GM18870 (cell line): ENCODE measurements around the gene CRY2.
A peak's percentile ranks its signal among the peaks of the same experiment; 100 is the strongest.

Experiments used
- ATAC-seq: cut with Tn5 transposase; IDR thresholded peaks from one replicate; pipeline ENCODE4 v1.9.1; 2021; ENCODE audit warnings: moderate library complexity; ENCODE audit not compliant: unreplicated experiment

Gene CRY2

GRCh38 chr11:45917286-45917622, 70.0 kb downstream of the CRY2 start:
- no peak for ATAC-seq

GRCh38 chr11:45917623-45918330, 70.5 kb downstream of the CRY2 start, which contains the start of gene PEX16:
TSS of gene PEX16 (minus strand) at chr11:45917877. CDS start at chr11:45917811, 66 bp downstream.
- peak; percentile 92 for ATAC-seq

GRCh38 chr11:45918331-45918941, 71.2 kb downstream of the CRY2 start:
- peak; percentile 28 for ATAC-seq

- no peak for ATAC-seq
Observed at GRCh38 chr11:45918962-45919675, 71.8 kb downstream of the CRY2 start.

- no peak for ATAC-seq
Observed at GRCh38 chr11:45919806-45920530, 72.7 kb downstream of the CRY2 start.

GRCh38 chr11:45920531-45921477, 73.5 kb downstream of the CRY2 start:
- ATAC-seq: no peak

GRCh38 chr11:45921561-45922424, 74.5 kb downstream of the CRY2 start:
- no peak for ATAC-seq

GRCh38 chr11:45922425-45923082, 75.3 kb downstream of the CRY2 start, which contains the start of gene LARGE2:
TSS of gene LARGE2 (plus strand) at chr11:45922656. CDS start at chr11:45922883, 227 bp downstream.
- no peak for ATAC-seq

GRCh38 chr11:45924036-45924915, 77.0 kb downstream of the CRY2 start:
- ATAC-seq: no peak

- no peak for ATAC-seq
Observed at GRCh38 chr11:45924927-45925326, 77.7 kb downstream of the CRY2 start.

GRCh38 chr11:45925550-45925949, 78.3 kb downstream of the CRY2 start:
- ATAC-seq: no peak

GRCh38 chr11:45926001-45926401, 78.7 kb downstream of the CRY2 start:
- ATAC-seq: no peak

GRCh38 chr11:45926536-45927331, 79.5 kb downstream of the CRY2 start:
- no peak for ATAC-seq

- no peak for ATAC-seq
Observed at GRCh38 chr11:45927332-45927683, 80.0 kb downstream of the CRY2 start.

- no peak for ATAC-seq
Observed at GRCh38 chr11:45927684-45928413, 80.6 kb downstream of the CRY2 start.

GRCh38 chr11:45928535-45929215, 81.4 kb downstream of the CRY2 start:
- no peak for ATAC-seq
